GM19372 (cell line): ENCODE measurements around the gene RBBP7.
"Not testable (repeated sequence)": the region's sequence is repeated elsewhere in the genome, so short reads cannot be mapped to it uniquely, and the experiment has no call there.

Experiments
- ATAC-seq: cut with Tn5 transposase; IDR thresholded peaks from one replicate; pipeline ENCODE4 v1.9.1; 2021; ENCODE audit warnings: mild to moderate bottlenecking, low read depth, moderate library complexity; ENCODE audit not compliant: unreplicated experiment

Gene RBBP7

GRCh38 chrX:16868920-16869319 is 1.2 kb downstream of the RBBP7 start:
- ATAC-seq = no peak

GRCh38 chrX:16867947-16868346 is 2.2 kb downstream of the RBBP7 start:
- ATAC-seq = no peak

GRCh38 chrX:16862829-16863228 is 7.3 kb downstream of the RBBP7 start:
- ATAC-seq = no peak

GRCh38 chrX:16856744-16857143 is 13.4 kb downstream of the RBBP7 start:
- ATAC-seq = no peak

- not testable (repeated sequence) for ATAC-seq
Measured at GRCh38 chrX:16856076-16856404, 14.1 kb downstream of the RBBP7 start.

GRCh38 chrX:16855363-16856075 is 14.6 kb downstream of the RBBP7 start:
- no peak for ATAC-seq

GRCh38 chrX:16853537-16853936 is 16.6 kb downstream of the RBBP7 start:
- ATAC-seq = no peak

GRCh38 chrX:16852617-16853179 is 17.5 kb downstream of the RBBP7 start:
- ATAC-seq = no peak

GRCh38 chrX:16851827-16852226 is 18.3 kb downstream of the RBBP7 start:
- ATAC-seq = no peak

- ATAC-seq = no peak
Measured at GRCh38 chrX:16851421-16851820, 18.7 kb downstream of the RBBP7 start.

GRCh38 chrX:16848541-16848940 is 21.6 kb downstream of the RBBP7 start:
- no peak for ATAC-seq

- no peak for ATAC-seq
Measured at GRCh38 chrX:16845686-16846085, 24.5 kb downstream of the RBBP7 start.

- no peak for ATAC-seq
Measured at GRCh38 chrX:16843208-16843909, 26.8 kb downstream of the RBBP7 start.

GRCh38 chrX:16842684-16843083 is 27.5 kb downstream of the RBBP7 start:
- no peak for ATAC-seq

GRCh38 chrX:16839852-16840460 is 30.2 kb downstream of the RBBP7 start:
- no peak for ATAC-seq

GRCh38 chrX:16839219-16839851 is 30.8 kb downstream of the RBBP7 start:
- ATAC-seq = no peak

- no peak for ATAC-seq
Measured at GRCh38 chrX:16838202-16839066, 31.7 kb downstream of the RBBP7 start.

GRCh38 chrX:16836371-16836770 is 33.8 kb downstream of the RBBP7 start:
- ATAC-seq = no peak

- ATAC-seq = no peak
Measured at GRCh38 chrX:16834806-16835205, 35.4 kb downstream of the RBBP7 start.

GRCh38 chrX:16832301-16832700 is 37.9 kb downstream of the RBBP7 start:
- no peak for ATAC-seq
